Stimulated activated CD8-positive, alpha-beta memory T cell treated with anti-CD3 and anti-CD28 coated beads, Interleukin-12 subunit alpha, Interleukin-12 subunit beta, amount 100 ng/mL, for 24 hours (primary cell): ENCODE results near the gene SYT2.
"Not testable (repeated sequence)": the region's sequence is repeated elsewhere in the genome, so short reads cannot be mapped to it uniquely, and the experiment has no call there.

Experiments
- DNase-seq: peaks from one replicate; pipeline ENCODE4 v3.0.0-alpha.2; 2020; ENCODE audit errors: extremely low read depth

SYT2 gene

GRCh38 chr1:202710070-202711045 lies at the start of gene SYT2:
Gene SYT2, minus strand, starts transcription at chr1:202710454. Its CDS starts 104,682 bp downstream, at chr1:202605772.
- DNase-seq = no peak

GRCh38 chr1:202756391-202756790 lies 46.1 kb upstream of the SYT2 start:
- no peak for DNase-seq

GRCh38 chr1:202754293-202754692 lies 44.0 kb upstream of the SYT2 start:
- DNase-seq = no peak

GRCh38 chr1:202752774-202753173 lies 42.5 kb upstream of the SYT2 start:
- DNase-seq = no peak

- no peak for DNase-seq
Observed at GRCh38 chr1:202750761-202751160, 40.5 kb upstream of the SYT2 start.

- no peak for DNase-seq
Observed at GRCh38 chr1:202750024-202750423, 39.8 kb upstream of the SYT2 start.

GRCh38 chr1:202745323-202745888 lies 35.2 kb upstream of the SYT2 start:
- DNase-seq = no peak

GRCh38 chr1:202744770-202745169 lies 34.5 kb upstream of the SYT2 start:
- not testable (repeated sequence) for DNase-seq

GRCh38 chr1:202742496-202742895 lies 32.2 kb upstream of the SYT2 start:
- no peak for DNase-seq

- DNase-seq = no peak
Observed at GRCh38 chr1:202733251-202733650, 23.0 kb upstream of the SYT2 start.

GRCh38 chr1:202728951-202729350 lies 18.7 kb upstream of the SYT2 start:
- no peak for DNase-seq

- DNase-seq = no peak
Observed at GRCh38 chr1:202725526-202725925, 15.3 kb upstream of the SYT2 start.

GRCh38 chr1:202723708-202724107 lies 13.5 kb upstream of the SYT2 start:
- DNase-seq = no peak

GRCh38 chr1:202723046-202723445 lies 12.8 kb upstream of the SYT2 start:
- not testable (repeated sequence) for DNase-seq

GRCh38 chr1:202716654-202717053 lies 6.4 kb upstream of the SYT2 start:
- no peak for DNase-seq

GRCh38 chr1:202714202-202714601 lies 3.9 kb upstream of the SYT2 start:
- not testable (repeated sequence) for DNase-seq

GRCh38 chr1:202713110-202713509 lies 2.9 kb upstream of the SYT2 start:
- DNase-seq = no peak

GRCh38 chr1:202711949-202712635 lies 1.8 kb upstream of the SYT2 start:
- no peak for DNase-seq

GRCh38 chr1:202709276-202710041 lies 795 bp downstream of the SYT2 start:
- DNase-seq = no peak

- DNase-seq = no peak
Observed at GRCh38 chr1:202708456-202709275, 1.6 kb downstream of the SYT2 start.

GRCh38 chr1:202706851-202707250 lies 3.4 kb downstream of the SYT2 start:
- no peak for DNase-seq
